IMR-90 (cell line): Measurements from ENCODE around the gene SETSIP. TPM values are rescaled to one million over a fixed set of nuclear protein-coding genes. Genes with fewer than 3 reads are reported as not detected.

Experiments used
- ATAC-seq: fragments of 200-7000 bp; cut with Tn5 transposase; 2 replicates; pipeline ENCODE4 v1.9.1; 2020; ENCODE audit warnings: low read depth, mild to moderate bottlenecking, moderate library complexity
- BruUV-seq: library from RNA; stranded (reverse); fragments of 400-500 nt; replicated peaks from 2 replicates; lab custom pipeline; 2021; lab: Mats Ljungman, UMichigan
- CTCF ChIA-PET: fragments of 300-600 bp; formaldehyde crosslinking; extraction: SDS; loops from one replicate; lab custom pipeline; 2021; ENCODE audit warnings: antibody characterized with exemption; lab: Yijun Ruan, JAX
- POLR2A ChIA-PET: fragments of 300-600 bp; sonication (Branson Sonifier 250); formaldehyde crosslinking; loops from one replicate; lab custom pipeline; 2022; ENCODE audit warnings: antibody characterized with exemption; ENCODE audit not compliant: unreplicated experiment; lab: Charles Lee
- DNase-seq: peaks from one replicate; pipeline ENCODE4 v3.0.0; 2013
- H2AFZ ChIP-seq: replicated peaks from 2 replicates; pipeline ENCODE3; 2013; ENCODE audit warnings: low read length, mild to moderate bottlenecking; ENCODE audit not compliant: poor library complexity
- H2AK5ac ChIP-seq: 2 replicates; pipeline ENCODE4 v1.6.1; 2013; ENCODE audit warnings: low read depth, low read length, inconsistent platforms
- H2AK9ac ChIP-seq: replicated peaks from 2 replicates; pipeline ENCODE3; 2013; ENCODE audit warnings: mild to moderate bottlenecking, low read depth, low read length, moderate library complexity; ENCODE audit not compliant: poor library complexity
- H2BK120ac ChIP-seq: 2 replicates; pipeline ENCODE4 v1.6.1; 2013; ENCODE audit warnings: low read depth, low read length, inconsistent platforms
- H2BK15ac ChIP-seq: 3 replicates; pipeline ENCODE4 v1.6.1; 2013; ENCODE audit warnings: low read depth, low read length, inconsistent platforms
- H2BK20ac ChIP-seq: 2 replicates; pipeline ENCODE4 v1.6.1; 2013; ENCODE audit warnings: low read depth, mild to moderate bottlenecking, inconsistent platforms, low read length, moderate library complexity
- H2BK5ac ChIP-seq: 2 replicates; pipeline ENCODE4 v1.6.1; 2013; ENCODE audit warnings: mild to moderate bottlenecking, low read depth, low read length, inconsistent platforms; ENCODE audit not compliant: poor library complexity, severe bottlenecking
- H3K14ac ChIP-seq: replicated peaks from 2 replicates; pipeline ENCODE4 v1.6.1; 2013; ENCODE audit warnings: low read depth, low read length, inconsistent platforms
- H3K18ac ChIP-seq: 2 replicates; pipeline ENCODE4 v1.6.1; 2013; ENCODE audit warnings: low read depth, low read length, control low read depth
- H3K23ac ChIP-seq: 2 replicates; pipeline ENCODE4 v1.6.1; 2013; ENCODE audit warnings: low read depth, low read length, inconsistent platforms
- H3K27ac ChIP-seq: 2 replicates; pipeline ENCODE4 v1.5.1; 2013; ENCODE audit warnings: mild to moderate bottlenecking, control low read depth, low read length; ENCODE audit not compliant: insufficient read depth
- H3K27me3 ChIP-seq: 2 replicates; pipeline ENCODE4 v1.6.1; 2013; ENCODE audit warnings: low read length; ENCODE audit not compliant: control insufficient read depth, insufficient read depth
- H3K36me3 ChIP-seq: 2 replicates; pipeline ENCODE4 v1.6.1; 2013; ENCODE audit warnings: low read length, mixed read lengths; ENCODE audit not compliant: control insufficient read depth, insufficient read depth
- H3K4ac ChIP-seq: 2 replicates; pipeline ENCODE4 v1.6.1; 2013; ENCODE audit warnings: low read depth, low read length, inconsistent platforms
- H3K4me1 ChIP-seq: 2 replicates; pipeline ENCODE4 v1.6.1; 2013; ENCODE audit warnings: low read length, mixed read lengths; ENCODE audit not compliant: control insufficient read depth, insufficient read depth
- H3K4me2 ChIP-seq: 2 replicates; pipeline ENCODE4 v1.6.1; 2013; ENCODE audit warnings: low read depth, mild to moderate bottlenecking, control low read depth, low read length, moderate library complexity
- H3K4me3 ChIP-seq: 2 replicates; pipeline ENCODE4 v1.5.1; 2013; ENCODE audit warnings: low read depth, mild to moderate bottlenecking, control low read depth, low read length, moderate library complexity; ENCODE audit not compliant: insufficient read depth
- H3K56ac ChIP-seq: 2 replicates; pipeline ENCODE4 v1.6.1; 2013; ENCODE audit warnings: low read length, inconsistent platforms; ENCODE audit not compliant: insufficient read depth; ENCODE audit errors: extremely low read depth
- H3K79me1 ChIP-seq, 2 experiments: 2 replicates each; pipeline ENCODE4 v1.6.1; 2013; ENCODE audit warnings: low read length in 2 of 2, inconsistent platforms in 1 of 2, low read depth in 1 of 2
- H3K9ac ChIP-seq: 2 replicates; pipeline ENCODE4 v1.6.1; 2013; ENCODE audit warnings: low read depth, low read length, control low read depth
- H3K9me1 ChIP-seq: 2 replicates; pipeline ENCODE4 v1.6.1; 2013; ENCODE audit warnings: low read length, inconsistent platforms; ENCODE audit not compliant: insufficient read depth
- H3K9me3 ChIP-seq: 2 replicates; pipeline ENCODE4 v1.6.1; 2013; ENCODE audit warnings: low read length; ENCODE audit not compliant: control insufficient read depth, insufficient read depth
- H4K20me1 ChIP-seq: 2 replicates; pipeline ENCODE4 v1.6.1; 2013; ENCODE audit warnings: low read length, inconsistent platforms; ENCODE audit not compliant: insufficient read depth
- H4K5ac ChIP-seq: 2 replicates; pipeline ENCODE4 v1.6.1; 2013; ENCODE audit warnings: mild to moderate bottlenecking, low read depth, low read length, control low read depth
- H4K8ac ChIP-seq, 2 experiments: 2 replicates each; pipeline ENCODE4 v1.6.1; 2013; ENCODE audit warnings: low read depth in 2 of 2, low read length in 2 of 2, control low read depth in 1 of 2, inconsistent platforms in 1 of 2
- H4K91ac ChIP-seq: 2 replicates; pipeline ENCODE4 v1.6.1; 2013; ENCODE audit warnings: low read depth, low read length, inconsistent platforms; ENCODE audit not compliant: insufficient read depth
- CEBPB ChIP-seq: IDR thresholded peaks from 2 replicates; pipeline ENCODE4 v1.6.1; 2012; ENCODE audit warnings: low read depth, low read length, improper control_type of control experiment
- RCOR1 ChIP-seq: IDR thresholded peaks from 2 replicates; pipeline ENCODE4 v1.6.1; 2012; ENCODE audit warnings: mild to moderate bottlenecking, low read length, improper control_type of control experiment; ENCODE audit not compliant: insufficient replicate concordance
- WGBS, 2 experiments: methylation state at CpG; one replicate each; pipeline versions ENCODE4 v1.1.5 to v1.1.7; 2013; ENCODE audit warnings: missing lambda C conversion rate in 2 of 2; ENCODE audit not compliant: insufficient read length in 1 of 2; ENCODE audit errors: extremely low coverage in 2 of 2; 5-methylcytosine and 5-hydroxymethylcytosine counted together
- dilution Hi-C: fragments of 300-500 bp; cut with HindIII; formaldehyde crosslinking; loops from one replicate; pipeline ENCODE4 v1.14.3; 2018; ENCODE audit warnings: low sequenced_read_pairs; ENCODE audit not compliant: unreplicated experiment
- in situ Hi-C: fragments of 300-500 bp; cut with MboI; formaldehyde crosslinking; loops from 3 replicates; pipeline ENCODE4 v1.14.3; 2019; ENCODE audit warnings: low sequenced_read_pairs, inconsistent platforms, mixed read lengths
- intact Hi-C: fragments of 100-400 bp; cut with micrococcal nuclease; formaldehyde crosslinking; loops from 2 replicates; pipeline ENCODE4 v1.10.0; 2022
- polyA plus RNA-seq, 3 experiments: library from polyadenylated mRNA; depleted of rRNA; stranded (reverse); fragments of >200 nt; gene quantifications; 2 replicates each; pipeline ENCODE4 v1.2.3, GENCODE V29; 2012; ENCODE audit warnings: low replicate concordance in 1 of 3
- total RNA-seq: library from RNA; depleted of rRNA; stranded (reverse); fragments of >200 nt; gene quantifications from 2 replicates; pipeline ENCODE4 v1.2.3, GENCODE V29; 2012

SETSIP gene
- total and polyA plus RNA-seq, 2 of the 4 experiments (the other 2 are of a cell fraction) = not detected

GRCh38 chr1:92087542-92087941 lies 12.3 kb upstream of the SETSIP start:
- POLR2A ChIA-PET = no interaction called here
- Histone ChIP-seq H2AFZ (no peak overlapping the region), H3K4me3 (no peak overlapping the region), H2BK15ac (no peak overlapping the region), H4K91ac (no peak overlapping the region), H2AK5ac (no peak overlapping the region), H3K27me3 (no peaks in the 10 kb centered on the region), H3K56ac (no peak overlapping the region), H3K23ac (no peak overlapping the region), H3K36me3 (no peaks in the 10 kb centered on the region), H2BK5ac (no peak overlapping the region), H2BK120ac (no peak overlapping the region), H4K8ac (no peak overlapping the region), H3K9ac (no peak overlapping the region), H3K9me3 (peaks cover 15% of the 10 kb centered on the region), H3K4me2 (no peak overlapping the region), H3K4me1 (no peaks in the 10 kb centered on the region), H4K20me1 (no peaks in the 10 kb centered on the region), H3K79me1 (no peaks in the 10 kb centered on the region), H4K5ac (no peak overlapping the region), H3K4ac (no peak overlapping the region), H3K14ac (no peak overlapping the region), H3K27ac (no peak overlapping the region), H2BK20ac (no peak overlapping the region), H2AK9ac (no peak overlapping the region), H3K18ac (no peak overlapping the region), H3K9me1 (no peaks in the 10 kb centered on the region)
- CTCF ChIA-PET = no interaction called here
- TF ChIP-seq CEBPB = 0 out of 2 replicates have a peak, but pooled peaks have one; percentile 4
- TF ChIP-seq RCOR1 = no peak
- intact Hi-C loops (no loop called here), in situ Hi-C loops (no loop called here), dilution Hi-C loops (no loop called here)
- DNase-seq (no peak), ATAC-seq (no peak)
- WGBS, 2 experiments = 100% methylated on average over 1 of the region's 1 CpG; no CpG with 5 or more reads in 1 of the 2 experiments
- BruUV-seq = no TSS peak
